GM12872 (cell line): ENCODE measurements around the gene HMGXB3.

ENCODE experiments used
- TF ChIP-seq, protein P1 (sequence below): IDR thresholded peaks from 3 replicates; pipeline ENCODE4 v1.5.1; 2011; ENCODE audit warnings: low read depth, mild to moderate bottlenecking, low read length, moderate library complexity; ENCODE audit not compliant: insufficient read depth

The HMGXB3 gene

DNA sequence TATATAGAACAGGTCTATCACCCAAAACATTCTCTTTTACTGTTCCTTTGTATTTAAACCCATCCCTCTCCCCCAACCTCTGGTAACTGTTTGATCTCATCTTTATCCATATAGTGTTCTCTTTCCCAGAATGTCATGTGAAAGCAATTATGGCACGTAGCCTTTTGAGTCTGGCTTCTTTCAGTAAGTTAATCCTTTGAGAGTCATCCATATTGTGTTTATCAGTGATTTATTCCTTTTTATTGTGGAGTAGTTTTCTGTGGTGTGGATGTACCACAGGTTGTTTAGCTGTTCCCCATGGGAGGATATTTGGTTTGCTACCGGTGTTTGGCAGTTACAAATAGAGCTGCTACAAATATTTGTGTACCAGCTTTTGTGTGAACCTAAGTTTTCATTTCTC, 38.0 kb downstream of the HMGXB3 start:
- TF ChIP-seq, protein P1, sequence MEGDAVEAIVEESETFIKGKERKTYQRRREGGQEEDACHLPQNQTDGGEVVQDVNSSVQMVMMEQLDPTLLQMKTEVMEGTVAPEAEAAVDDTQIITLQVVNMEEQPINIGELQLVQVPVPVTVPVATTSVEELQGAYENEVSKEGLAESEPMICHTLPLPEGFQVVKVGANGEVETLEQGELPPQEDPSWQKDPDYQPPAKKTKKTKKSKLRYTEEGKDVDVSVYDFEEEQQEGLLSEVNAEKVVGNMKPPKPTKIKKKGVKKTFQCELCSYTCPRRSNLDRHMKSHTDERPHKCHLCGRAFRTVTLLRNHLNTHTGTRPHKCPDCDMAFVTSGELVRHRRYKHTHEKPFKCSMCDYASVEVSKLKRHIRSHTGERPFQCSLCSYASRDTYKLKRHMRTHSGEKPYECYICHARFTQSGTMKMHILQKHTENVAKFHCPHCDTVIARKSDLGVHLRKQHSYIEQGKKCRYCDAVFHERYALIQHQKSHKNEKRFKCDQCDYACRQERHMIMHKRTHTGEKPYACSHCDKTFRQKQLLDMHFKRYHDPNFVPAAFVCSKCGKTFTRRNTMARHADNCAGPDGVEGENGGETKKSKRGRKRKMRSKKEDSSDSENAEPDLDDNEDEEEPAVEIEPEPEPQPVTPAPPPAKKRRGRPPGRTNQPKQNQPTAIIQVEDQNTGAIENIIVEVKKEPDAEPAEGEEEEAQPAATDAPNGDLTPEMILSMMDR: no peak

DNA sequence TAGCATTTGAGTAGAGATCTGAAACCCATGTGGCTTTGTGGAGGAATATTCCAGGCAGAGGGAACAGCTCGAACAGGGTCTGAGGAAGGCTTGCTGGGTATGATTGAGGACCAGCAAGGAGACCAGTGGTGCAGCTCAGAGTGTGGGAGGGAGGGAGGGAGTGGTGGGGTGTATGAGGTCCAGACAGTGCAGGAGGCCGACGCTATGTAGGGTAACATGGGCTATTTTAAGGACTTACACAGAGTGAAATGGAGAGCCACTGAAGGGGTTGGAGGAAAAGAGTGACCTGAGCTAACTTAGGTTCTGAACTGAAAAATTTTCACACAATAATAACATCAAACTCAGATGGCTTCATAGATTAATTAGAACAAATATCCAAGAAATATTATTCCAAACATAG, 41.9 kb downstream of the HMGXB3 start:
- TF ChIP-seq, protein P1: no peak

DNA sequence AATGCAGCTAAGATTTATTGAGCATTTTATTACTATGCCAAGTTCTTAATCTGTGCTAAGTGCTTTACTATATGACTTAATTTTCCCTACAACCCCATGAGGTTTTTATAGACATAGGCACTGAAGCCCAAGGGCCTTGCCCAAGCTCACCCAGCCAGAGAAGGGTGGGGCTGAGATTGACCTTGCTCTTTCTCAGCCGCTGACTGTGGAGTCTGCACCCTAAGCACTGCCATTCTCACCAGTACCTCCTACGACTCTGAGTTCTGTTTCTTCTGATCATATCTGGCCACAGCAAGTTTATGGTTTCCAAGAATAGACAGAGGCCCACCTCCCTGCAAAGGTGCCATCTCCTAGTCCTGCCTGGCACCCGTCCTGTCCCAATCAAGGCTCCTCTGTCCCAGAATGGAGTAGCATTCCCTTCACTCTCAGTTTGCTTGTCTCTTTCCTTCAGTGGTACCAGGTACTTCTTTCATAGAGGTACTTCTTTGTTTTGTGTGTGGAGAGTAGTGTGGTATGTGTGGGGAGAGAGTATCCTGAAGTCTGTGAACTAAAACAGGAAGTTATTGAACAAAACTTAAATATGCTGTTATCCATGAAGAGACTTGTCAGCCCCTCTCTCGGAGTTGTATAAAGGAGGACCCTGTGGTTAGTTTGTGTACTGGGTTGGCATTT, 43.3 kb downstream of the HMGXB3 start:
- TF ChIP-seq, protein P1: no peak

DNA sequence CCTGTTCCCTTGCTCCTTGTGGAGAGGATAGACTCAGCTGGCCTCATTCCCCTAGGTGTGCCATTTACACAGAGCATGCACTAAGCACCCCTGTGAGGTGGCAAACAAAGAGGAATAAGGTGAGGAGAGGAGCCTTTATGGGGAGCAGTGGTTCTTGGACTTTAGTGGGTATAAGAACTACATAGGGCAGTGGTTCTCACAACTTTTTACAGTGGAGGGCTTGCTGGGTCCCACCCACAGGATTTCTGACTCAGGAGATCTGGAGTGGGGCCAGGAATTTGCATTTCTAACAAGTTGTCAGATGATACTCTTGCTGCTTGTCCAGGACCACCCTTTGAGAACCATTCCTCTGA, 43.8 kb downstream of the HMGXB3 start:
- TF ChIP-seq, protein P1: no peak

DNA sequence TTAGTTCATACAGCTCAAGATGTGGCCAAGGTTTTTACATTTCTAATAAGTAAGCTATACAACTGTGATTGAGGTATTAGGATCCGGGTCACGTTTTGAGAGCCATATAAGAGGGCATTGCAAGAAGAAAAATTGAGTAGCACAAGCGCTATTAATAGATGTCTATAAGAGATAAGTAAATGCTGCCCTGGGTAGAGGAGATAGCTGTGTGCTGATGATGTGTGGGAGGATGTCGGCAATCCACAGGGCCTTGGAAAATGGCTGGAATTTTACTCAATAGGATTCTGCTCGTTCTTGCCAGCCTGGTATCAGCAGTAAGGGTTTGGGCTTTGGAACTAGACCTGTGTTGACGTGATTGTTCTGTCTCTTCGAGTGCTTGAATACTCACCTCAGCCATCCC, 44.2 kb downstream of the HMGXB3 start:
- TF ChIP-seq, protein P1: no peak

DNA sequence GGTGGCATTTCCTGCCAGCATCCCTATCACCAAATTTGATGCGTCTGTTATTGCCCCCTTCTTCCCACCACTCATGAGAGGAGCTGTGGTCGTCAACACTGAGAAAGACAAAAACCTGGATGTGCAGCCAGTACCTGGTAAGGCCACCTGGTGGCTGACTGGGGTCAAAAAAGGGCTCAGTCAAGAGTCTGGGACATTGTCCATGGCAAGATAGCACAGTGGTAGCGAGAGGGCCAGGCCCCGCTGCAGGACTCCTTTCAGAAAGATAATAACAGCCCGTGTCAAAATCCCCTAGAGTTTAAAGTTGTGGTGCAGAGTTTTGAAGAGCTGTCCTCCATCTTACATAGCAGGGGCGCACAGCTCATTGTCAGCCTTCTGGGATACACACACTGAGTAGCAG, 45.0 kb downstream of the HMGXB3 start:
- TF ChIP-seq, protein P1: peak; percentile 41; the same call in 2 of the 3 replicates

DNA sequence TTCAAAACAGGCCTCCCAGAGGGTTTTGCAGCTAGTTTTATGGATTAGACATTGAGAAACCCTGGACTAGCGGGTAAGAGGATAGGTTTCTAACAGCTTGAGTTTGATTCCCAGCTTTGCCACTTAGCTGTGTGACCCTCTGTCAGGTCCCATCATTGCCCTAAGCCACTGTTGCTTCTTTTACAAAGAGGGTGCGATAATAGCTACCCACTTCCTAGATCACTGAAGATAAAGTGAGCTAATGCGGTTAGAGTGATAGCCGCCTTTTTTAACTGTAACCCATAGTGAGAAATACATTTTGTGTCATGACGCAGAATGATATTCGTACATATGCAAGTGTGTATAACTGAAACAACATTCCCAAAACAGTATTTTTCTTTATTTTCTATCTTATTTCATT, 45.5 kb downstream of the HMGXB3 start:
- TF ChIP-seq, protein P1: no peak

- TF ChIP-seq, protein P1: no peak
Observed at GRCh38 chr5:150051657-150052195, 51.2 kb downstream of the HMGXB3 start.
